Measurements from ENCODE around the gene SORCS2.

DNA sequence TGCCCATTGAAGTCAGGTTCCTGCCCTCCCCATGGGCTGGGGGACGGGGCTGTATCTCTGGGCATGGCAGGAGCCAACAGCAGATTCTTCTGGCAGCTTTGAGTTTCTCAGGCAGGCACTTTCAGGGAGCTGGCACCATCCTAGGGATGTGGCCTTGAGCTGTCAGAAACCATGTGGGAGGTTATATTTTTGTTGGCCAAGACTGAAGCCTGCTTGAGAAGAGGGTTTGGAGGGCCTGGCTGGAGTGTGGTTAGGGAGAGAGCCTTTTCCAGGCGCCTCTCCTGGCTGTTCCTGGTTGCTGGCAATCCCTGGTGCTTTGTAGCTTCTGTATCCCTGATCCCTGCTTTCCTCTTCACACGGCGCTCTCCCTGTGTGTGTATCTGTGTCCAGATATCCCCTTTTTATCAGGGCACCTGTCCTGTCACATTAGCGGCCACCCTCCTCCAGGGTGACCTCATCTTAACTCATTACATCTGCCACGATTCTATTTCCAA is 30.6 kb upstream of the SORCS2 start:
- TF ChIP-seq POLR2A (IDR thresholded peaks at IDR 0.05; ENCODE audit: low read length) (no peak), GATA1 (IDR thresholded peaks at IDR 0.05; ENCODE audit: low read depth, low read length) (no peak)
